Measurements from ENCODE around the gene LRMDA. TPM values are rescaled to one million over a fixed set of nuclear protein-coding genes. Genes with fewer than 3 reads are reported as not detected.

The LRMDA gene
- total RNA-seq, 4 donors from 2014 or later, result 0.76 to 6.4 (median 1.3) TPM

DNA sequence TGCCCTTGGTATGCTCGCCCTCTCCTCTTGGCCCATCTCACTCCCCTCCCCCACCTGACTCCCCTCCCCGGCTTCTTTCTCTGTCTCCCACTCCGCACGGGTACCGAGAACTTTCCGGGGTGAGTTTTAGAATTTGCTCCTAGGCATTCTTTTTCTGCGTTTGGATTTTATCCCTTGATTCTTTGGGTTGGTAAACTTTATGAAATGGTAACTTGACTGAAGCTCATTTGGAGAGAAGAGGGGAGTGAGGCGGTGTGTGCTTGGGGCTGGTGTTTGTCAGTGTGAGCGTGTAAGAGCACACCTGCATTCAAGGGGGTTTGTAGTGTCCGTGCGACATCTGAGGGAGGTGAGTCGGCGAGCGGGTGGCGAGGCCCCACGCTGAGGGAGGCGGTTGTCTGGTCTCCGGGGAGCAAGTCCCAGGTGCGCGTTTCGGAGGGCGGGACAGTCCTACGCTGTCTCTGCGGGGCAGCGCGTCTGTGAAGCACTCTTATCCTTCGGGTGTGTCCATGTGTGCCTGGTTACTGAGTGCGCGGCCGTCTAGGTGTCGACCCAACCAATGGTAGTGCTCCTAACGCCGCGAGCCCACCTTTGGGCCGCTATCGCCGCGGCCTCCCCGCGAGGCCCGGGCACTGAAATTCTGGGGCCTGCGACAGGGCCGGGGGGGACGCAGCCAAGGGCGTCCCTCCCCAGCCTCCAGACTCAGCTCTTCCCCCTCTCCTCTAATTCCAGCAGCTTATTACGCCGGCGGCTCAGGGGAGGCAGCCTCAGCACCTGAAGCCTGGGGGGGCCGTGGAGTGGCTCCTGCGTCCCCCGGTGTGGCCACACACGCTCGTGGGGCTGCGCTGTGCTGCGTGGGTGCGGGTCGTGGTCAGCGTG lies 27.2 kb upstream of the LRMDA start:
- TF ChIP-seq, protein P1, sequence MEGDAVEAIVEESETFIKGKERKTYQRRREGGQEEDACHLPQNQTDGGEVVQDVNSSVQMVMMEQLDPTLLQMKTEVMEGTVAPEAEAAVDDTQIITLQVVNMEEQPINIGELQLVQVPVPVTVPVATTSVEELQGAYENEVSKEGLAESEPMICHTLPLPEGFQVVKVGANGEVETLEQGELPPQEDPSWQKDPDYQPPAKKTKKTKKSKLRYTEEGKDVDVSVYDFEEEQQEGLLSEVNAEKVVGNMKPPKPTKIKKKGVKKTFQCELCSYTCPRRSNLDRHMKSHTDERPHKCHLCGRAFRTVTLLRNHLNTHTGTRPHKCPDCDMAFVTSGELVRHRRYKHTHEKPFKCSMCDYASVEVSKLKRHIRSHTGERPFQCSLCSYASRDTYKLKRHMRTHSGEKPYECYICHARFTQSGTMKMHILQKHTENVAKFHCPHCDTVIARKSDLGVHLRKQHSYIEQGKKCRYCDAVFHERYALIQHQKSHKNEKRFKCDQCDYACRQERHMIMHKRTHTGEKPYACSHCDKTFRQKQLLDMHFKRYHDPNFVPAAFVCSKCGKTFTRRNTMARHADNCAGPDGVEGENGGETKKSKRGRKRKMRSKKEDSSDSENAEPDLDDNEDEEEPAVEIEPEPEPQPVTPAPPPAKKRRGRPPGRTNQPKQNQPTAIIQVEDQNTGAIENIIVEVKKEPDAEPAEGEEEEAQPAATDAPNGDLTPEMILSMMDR (IDR thresholded peaks at IDR 0.05), result no peak
- no peak for TF ChIP-seq POLR2A (IDR thresholded peaks at IDR 0.05)
- intact Hi-C loops (cut with DNase I; ENCODE audit: low total_unique reads), result no loop called here
- no peak for DNase-seq (ENCODE audit: low spot score in 2 of 2)
- WGBS, 2 donors, result 31 to 32% methylated on average over 43 to 55 of the region's 58 CpGs
- H3K4me3 ChIP-seq (ENCODE audit: low read depth, poor library complexity, severe bottlenecking), result no peak overlapping the region

DNA sequence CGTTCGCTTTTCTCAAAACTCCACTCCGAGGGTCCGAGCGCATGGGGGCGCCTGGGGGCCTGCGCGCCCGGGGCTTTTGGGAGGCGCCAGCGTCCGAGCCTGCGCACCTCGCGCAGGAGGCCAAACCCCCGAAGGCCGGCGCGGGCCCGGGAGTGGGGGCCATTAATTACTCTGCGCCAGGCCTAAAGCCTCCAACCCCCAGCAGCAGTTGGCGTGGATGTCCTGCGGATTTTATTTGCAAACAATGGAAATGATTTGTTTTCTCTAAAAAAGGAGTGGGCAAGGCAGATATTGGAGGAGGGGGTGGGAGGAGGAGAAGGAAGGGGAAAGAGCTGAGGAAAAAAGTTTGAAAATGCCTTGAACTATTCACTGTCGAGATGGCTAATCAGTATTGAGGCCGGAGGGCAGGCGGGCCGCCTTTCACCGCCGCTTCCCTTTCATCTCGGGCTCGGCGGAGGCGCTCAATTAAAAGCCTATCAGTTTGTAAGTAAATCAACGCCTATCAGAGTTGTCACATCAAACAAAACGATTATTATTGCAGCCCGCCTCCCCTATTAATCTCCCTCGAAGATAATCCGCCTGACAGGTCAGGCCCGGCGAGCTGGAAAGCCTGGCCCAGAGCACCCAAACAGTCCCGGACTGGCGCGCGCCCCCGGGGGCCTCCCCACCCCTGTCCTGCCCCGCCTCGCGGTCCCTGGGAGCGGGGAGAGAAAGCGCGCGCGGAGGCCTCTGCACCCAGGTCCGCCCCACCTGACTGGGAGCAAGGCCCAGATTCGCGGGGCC lies 26.4 kb upstream of the LRMDA start:
- TF ChIP-seq POLR2A (IDR thresholded peaks at IDR 0.05), result no peak
- TF ChIP-seq, protein P1 (IDR thresholded peaks at IDR 0.05), result no peak
- WGBS, 2 donors, result 45 to 48% methylated on average over 54 to 55 of the region's 56 CpGs
- no peak for DNase-seq (ENCODE audit: low spot score in 2 of 2)
- intact Hi-C loops (cut with DNase I; ENCODE audit: low total_unique reads), result no loop called here
- H3K4me3 ChIP-seq (ENCODE audit: low read depth, poor library complexity, severe bottlenecking), result no peak overlapping the region

DNA sequence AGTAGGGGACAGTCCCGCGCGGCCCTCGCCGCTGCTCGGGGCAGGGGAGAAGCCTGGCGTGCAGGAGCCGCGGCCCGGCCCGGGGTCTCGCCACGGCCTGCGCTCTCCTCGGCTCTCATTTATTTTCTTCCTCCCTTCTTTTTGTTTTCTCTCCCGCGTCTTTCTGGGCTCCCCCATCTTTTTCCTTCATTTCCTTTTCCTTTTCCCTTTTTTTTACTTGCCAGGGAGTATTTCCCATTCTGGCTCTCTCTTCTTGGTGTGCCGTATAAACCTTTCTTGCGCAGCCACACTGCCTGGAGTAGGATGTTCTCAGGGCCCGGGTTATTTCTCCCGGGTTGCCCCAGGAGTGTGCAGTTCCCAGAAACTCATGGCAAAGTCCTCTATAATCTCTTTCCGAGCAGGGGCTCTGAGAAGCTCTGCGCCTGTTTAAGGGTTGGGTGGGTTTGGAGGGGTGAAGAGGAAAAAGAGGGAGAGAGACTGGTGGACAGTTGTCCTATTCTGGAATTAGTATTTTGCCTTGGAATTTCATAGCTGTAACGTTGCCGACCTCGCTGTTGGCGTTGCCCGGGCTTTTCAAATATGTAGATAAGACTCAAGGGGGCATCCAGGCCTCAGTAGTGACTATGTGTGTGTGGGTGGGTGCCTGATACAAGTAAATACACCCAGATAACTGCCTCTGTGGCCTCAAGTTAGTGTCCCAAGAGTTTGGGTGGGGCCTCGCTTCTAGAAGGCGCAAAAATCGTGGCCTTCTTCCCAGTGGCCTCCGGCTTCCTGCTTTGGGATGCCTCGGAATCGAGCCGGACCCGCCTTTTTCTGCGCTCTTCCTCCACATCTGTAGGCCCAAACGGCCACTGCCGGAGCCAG lies 25.6 kb upstream of the LRMDA start:
- no peak overlapping the region for H3K4me3 ChIP-seq (ENCODE audit: low read depth, poor library complexity, severe bottlenecking)
- intact Hi-C loops (cut with DNase I; ENCODE audit: low total_unique reads), result no loop called here
- no peak for DNase-seq (ENCODE audit: low spot score in 2 of 2)
- 75 to 77% methylated on average over 38 to 39 of the region's 39 CpGs for WGBS, 2 donors
- TF ChIP-seq, protein P1 (IDR thresholded peaks at IDR 0.05), result no peak
- TF ChIP-seq POLR2A (IDR thresholded peaks at IDR 0.05), result no peak

DNA sequence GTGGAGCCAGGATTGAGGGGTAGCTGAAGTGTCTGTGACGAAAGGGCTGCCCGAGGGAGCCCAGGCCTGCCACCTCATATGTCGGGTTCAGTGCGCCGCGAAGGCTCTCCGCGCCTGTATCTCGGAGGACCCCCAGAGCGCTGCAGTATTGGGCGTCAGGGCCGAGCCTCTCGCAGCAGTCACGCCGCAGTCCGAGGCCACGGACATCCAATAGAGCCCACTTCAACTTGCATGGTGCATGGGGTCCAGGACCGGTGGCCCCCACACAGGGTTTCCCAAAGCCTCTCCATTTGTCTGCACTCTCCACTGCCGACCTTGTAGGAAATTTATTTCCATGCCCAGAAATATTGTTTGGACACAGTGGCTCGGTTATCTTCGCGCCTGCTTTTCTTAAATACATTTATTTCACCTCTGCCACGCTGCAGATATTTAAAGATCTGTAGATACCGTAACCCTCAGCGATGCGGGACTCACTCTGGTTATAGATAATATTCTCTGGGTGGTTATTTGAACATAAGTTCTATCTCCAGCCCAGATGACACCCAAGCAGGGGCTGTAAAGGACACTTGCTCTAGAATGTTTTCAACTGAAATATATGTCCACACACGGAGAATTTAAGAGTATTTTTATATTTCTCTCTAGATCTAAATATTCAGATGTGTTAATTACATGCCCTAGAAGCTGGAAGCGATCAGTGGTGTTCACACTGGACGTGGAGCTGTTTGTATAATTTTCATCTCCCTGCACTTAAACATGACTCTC lies 24.8 kb upstream of the LRMDA start:
- TF ChIP-seq, protein P1 (IDR thresholded peaks at IDR 0.05), result no peak
- TF ChIP-seq POLR2A (IDR thresholded peaks at IDR 0.05), result no peak
- 95 to 97% methylated on average over 29 of the region's 29 CpGs for WGBS, 2 donors
- H3K4me3 ChIP-seq (ENCODE audit: low read depth, poor library complexity, severe bottlenecking), result no peak overlapping the region
- no peak for DNase-seq (ENCODE audit: low spot score in 2 of 2)
- intact Hi-C loops (cut with DNase I; ENCODE audit: low total_unique reads), result no loop called here

DNA sequence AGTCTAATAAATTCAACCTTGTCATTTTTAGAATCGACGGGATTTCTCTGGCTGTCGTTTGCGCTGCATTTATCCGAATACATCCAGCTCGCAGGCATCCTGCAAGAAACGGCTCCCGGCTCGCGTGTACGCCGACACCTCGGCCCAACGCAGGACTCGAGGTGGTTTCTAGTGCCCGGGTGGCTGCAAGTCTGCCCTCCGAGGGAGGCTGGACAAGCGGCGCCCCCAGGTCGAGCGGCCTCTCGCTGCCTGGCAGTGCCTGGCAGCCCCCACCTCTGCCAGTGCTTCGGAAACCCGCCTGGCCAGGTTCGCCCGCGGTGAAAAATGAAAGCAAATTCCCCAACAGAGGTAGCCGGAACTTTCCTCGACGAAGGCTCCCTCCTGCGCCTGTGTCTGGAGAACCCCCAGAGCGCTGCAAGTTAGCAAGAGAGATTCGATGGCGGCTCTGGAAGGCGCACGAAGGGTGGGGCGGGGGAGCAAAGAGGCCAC lies 24.2 kb upstream of the LRMDA start:
- WGBS, 2 donors, result 69 to 73% methylated on average over 37 of the region's 37 CpGs
- intact Hi-C loops (cut with DNase I; ENCODE audit: low total_unique reads), result no loop called here
- H3K4me3 ChIP-seq (ENCODE audit: low read depth, poor library complexity, severe bottlenecking), result no peak overlapping the region
- TF ChIP-seq POLR2A (IDR thresholded peaks at IDR 0.05), result no peak
- TF ChIP-seq, protein P1 (IDR thresholded peaks at IDR 0.05), result no peak
- no peak for DNase-seq (ENCODE audit: low spot score in 2 of 2)
